HG03439 (cell line): ENCODE results near the gene FAM216B.
"Not testable (repeated sequence)": the region's sequence is repeated elsewhere in the genome, so short reads cannot be mapped to it uniquely, and the experiment has no call there.

Experiments
- ATAC-seq: cut with Tn5 transposase; IDR thresholded peaks from one replicate; pipeline ENCODE4 v1.9.1; 2021; ENCODE audit warnings: mild to moderate bottlenecking, moderate library complexity; ENCODE audit not compliant: unreplicated experiment

The FAM216B gene

GRCh38 chr13:42781352-42781751, at the start of gene FAM216B:
FAM216B (plus strand) TSS chr13:42781584; CDS start chr13:42784068, 2,484 bp downstream.
- ATAC-seq, result no peak

DNA sequence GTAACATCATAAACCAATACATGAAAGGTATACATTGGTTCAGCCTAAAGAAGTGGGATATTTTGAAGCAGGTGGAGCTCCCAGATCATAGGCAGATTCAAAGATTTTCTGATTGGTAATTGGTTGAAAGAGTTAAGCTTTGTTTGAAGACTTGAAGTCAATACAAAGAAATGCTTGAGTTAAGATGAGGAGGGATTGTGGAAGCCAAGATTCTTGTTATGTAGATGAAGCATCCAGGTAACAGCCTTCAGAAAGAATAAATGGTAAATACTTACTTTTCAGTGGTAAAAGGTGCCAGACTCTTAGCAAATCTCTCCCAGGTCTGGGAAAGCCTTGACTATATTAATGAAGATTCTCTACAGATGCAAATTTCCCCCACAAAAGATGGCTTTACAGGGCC, 49.3 kb upstream of the FAM216B start:
- ATAC-seq, result no peak

DNA sequence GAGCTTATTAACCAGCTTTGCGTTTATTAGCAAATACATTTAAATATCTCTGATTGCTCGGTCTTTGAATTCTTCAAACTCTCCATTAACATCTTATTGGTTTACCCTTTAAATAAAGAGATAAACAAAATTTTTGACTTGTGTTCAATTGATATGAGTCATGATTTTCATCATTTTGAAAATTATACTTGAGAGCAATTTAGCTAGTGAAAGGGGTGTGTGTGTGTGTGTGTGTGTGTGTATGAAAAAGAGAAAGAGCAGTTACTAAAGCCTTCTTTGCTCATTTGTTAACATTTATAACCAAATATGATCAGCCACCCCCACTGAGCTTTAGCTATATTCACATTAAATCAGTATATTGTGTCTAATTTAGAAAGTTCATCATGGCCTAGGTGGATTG, 48.3 kb upstream of the FAM216B start:
- no peak for ATAC-seq

- ATAC-seq, result no peak
Observed at GRCh38 chr13:42735010-42735409, 46.4 kb upstream of the FAM216B start.

DNA sequence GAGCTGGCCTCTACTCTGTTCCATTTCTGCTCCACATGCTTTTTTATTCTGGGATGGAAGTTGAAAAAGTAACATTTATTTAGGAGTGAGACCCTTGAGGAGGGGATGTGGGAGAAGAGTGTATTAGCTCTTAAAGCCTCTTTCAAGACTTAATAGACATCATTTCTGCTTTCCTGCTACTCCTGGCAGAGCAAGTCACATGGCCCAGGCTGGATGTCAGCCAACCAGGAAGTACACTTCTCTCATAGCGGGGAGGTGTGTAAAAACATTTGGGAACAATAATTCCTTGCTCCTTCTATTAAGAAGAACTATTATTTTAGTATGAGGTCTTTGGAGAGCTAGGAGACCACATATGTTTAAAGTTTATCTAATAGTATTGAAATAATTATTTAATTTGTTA, 40.6 kb upstream of the FAM216B start:
- ATAC-seq, result no peak

- no peak for ATAC-seq
Observed at GRCh38 chr13:42741914-42742313, 39.5 kb upstream of the FAM216B start.

DNA sequence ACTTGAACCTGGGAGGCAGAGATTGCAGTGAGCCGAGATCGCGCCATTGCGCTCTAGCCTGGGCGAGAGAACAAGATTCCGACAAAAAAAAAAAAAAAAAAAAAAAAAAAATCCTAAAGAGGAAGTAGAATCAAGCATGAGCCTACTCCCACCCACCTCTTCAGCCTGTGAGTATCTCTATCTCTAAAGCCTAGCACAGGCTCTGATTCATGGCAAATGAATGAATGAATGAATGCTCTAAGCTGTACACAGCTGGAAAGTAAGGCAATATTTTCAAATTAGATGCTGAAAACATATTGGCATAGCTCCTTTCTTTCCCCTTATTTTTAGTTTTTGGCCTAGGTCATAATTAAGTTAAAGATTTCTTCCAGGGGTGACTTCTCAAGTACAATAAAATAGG, 35.7 kb upstream of the FAM216B start:
- no peak for ATAC-seq

GRCh38 chr13:42746866-42747265, 34.5 kb upstream of the FAM216B start:
- no peak for ATAC-seq

DNA sequence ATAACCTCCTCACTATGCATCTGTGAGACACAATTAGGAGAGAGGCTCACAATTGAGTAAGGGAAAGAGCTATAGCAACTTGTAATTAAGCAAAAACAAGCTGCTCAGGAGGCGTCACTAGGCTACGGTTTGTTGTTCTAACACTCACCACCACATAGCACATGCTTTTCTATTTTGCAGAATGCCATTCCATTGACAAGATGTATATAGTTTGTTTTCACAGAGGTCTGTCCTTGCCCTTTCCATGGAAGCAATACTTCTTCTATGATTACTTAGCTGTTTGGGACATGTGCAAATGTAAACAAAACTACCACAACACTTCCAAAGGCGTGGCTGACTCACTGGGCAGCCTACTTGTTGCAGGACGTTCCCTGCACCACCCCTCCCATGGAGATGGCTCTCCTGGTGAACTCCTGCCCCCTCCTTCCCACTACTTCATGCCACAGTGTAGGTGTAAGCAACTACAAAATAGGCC, 33.9 kb upstream of the FAM216B start:
- ATAC-seq, result no peak

DNA sequence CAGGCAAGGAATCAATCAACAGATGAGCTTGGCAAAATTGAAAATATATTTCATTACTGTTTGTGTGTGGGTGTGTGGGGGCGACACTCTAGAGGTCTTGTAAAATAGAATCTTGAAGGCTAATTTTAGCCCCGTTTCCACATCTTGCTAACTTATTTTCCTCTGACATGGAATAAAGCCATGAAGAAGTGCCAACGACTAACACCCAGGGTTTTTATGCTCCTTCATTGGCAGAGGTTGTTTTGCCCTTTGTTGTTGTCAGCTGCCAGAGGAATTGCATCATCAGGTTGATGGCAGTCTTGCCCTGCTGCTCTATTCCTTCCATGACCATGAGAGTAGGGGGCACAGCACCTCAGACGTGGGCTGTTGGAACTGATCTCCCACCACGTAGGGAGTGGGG, 30.6 kb upstream of the FAM216B start:
- no peak for ATAC-seq

- peak; percentile 76 for ATAC-seq
Observed at GRCh38 chr13:42751693-42752092, 29.7 kb upstream of the FAM216B start.

GRCh38 chr13:42752731-42753130, 28.7 kb upstream of the FAM216B start:
- ATAC-seq, result no peak

- no peak for ATAC-seq
Observed at GRCh38 chr13:42753697-42754096, 27.7 kb upstream of the FAM216B start.

DNA sequence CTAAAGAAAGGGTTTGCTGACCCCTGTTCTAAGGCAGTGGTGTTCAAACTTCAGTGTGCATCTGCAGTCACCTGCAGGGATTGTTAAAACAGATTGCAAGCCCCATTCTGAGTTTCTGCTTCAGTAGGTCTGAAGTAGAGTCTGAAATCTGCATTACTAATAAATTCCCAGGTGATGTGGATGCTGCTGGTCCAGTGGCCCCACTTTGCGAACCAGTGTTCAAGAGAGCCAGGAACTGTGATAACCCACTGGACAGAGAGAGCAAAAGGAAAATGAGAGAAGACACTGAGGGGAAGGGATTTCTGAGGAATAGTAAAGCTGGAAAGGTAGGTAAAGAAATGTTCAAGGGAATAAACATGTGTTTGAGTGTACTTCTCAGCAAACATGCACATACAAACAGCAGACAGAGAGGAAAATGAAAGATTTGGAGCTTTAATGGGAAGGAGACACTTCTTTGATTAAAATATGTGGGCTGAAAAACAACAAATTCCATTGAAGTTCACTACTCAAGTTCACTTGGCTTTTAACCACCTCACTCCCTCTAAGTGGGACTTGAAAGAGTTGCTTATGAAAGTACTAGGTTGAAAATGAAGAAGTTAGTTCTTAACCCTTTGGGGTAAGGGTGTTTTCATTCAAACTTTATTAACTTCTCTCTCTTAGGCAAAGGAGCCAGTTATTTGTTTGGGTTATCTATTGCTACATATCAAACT, 26.4 kb upstream of the FAM216B start:
- no peak for ATAC-seq

GRCh38 chr13:42757678-42758420, 23.5 kb upstream of the FAM216B start:
- ATAC-seq, result no peak

- no peak for ATAC-seq
Observed at GRCh38 chr13:42758515-42758914, 22.9 kb upstream of the FAM216B start.

- ATAC-seq, result no peak
Observed at GRCh38 chr13:42760951-42761350, 20.4 kb upstream of the FAM216B start.

GRCh38 chr13:42762251-42762650, 19.1 kb upstream of the FAM216B start:
- ATAC-seq, result no peak

DNA sequence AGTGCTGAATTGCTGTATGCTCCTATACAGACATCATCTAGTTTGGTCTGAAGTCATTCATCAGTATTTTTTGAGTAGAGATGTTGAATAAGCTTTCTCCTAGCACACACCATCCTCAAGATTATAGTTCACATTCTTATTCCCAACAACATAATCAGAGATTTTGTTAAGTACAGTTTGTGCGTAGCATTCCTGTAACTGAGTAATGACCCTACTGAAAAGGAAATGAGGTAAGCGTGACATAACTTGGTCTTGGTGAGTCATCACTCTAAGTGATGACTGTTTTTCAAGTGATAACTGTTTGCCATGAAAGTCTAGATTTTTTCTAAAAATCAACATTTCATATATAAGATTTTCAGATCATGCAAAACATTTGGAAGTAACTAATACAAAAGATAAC, 18.5 kb upstream of the FAM216B start:
- no peak for ATAC-seq

DNA sequence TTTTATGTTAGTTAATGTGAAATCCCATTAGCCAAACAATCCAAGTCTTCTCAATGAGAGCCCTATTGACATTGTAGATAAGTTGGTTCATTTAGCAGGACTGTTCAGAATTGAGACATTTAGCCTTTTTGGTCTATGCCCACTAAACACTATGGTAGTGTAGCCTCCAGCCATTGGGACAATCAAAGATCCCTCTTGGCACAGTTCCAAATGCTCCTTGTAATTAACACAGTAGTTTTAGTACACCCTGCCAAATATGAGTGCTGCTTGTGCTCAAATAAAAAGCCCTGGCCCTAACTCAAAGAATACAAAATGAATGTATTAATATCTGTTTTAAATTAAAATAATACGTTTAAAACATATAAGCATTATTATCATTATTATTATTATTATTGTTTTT, 15.4 kb upstream of the FAM216B start:
- no peak for ATAC-seq

DNA sequence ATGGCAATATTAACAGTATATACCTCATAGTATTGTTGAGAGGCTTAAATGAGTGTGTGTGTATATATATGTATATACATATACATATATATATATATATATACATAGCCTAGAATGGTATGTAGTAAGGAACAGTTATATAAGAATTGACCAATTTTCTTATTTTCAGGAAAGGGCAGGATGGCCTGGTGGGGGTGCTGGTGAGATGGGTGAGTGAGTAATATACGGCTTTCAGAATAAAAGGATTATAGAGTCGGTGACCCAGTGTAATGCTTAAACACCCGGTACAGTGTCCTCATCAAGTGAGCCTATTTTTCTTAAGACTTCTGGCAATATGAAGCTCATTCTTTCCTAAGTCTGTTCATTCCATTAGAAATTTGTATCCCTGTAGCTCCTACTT, 11.7 kb upstream of the FAM216B start:
- ATAC-seq, result no peak

GRCh38 chr13:42776558-42776957, 4.8 kb upstream of the FAM216B start:
- ATAC-seq, result not testable (repeated sequence)
